ENCODE measurements around the gene APEH. TPM values are rescaled to one million over a fixed set of nuclear protein-coding genes. Genes with fewer than 3 reads are reported as not detected.

Gene APEH
- total RNA-seq, 6 experiments from 2014 or later, result 60.9 to 114 (median 90.5) TPM

DNA sequence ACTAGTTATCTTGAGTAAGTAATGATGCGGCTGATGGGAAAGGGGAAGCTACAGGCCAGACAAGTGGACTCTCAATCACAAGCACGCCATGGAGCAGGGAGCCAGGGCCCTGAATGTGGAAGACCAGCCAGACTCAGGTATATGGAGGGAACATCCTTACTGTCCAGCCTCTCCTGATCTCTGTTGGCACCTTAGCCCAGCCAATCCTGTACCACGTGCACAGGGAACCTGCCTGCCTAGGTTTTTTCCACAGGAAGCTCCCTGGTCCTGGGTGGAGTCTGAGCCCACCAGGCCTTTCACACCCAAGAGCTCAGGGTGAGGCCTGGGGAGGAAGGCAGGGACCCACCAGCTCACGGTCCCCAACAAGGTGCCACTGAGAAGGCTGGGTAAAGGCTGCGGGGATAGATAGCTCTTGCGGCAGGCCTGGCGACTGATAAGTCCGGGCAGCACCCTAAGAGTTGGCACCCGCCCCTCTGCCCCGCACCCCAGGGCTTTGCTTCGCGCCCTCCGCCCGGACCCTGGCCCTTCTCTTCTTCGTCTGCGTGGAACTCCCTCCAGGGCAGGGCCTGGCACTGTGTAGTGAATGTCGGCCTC is 933 bp upstream of the APEH start:
- H3K4me1 ChIP-seq, result peaks cover 2 to 58% (median 22%) of the 10 kb centered on the region in 4 donors
- peak overlapping the region; percentile 77 to 90 (median 86) for H3K27ac ChIP-seq
- 0% methylated on average over 1 of the region's 17 CpGs for WGBS (ENCODE audit: insufficient coverage, low coverage, low lambda C conversion rate, missing lambda C conversion rate)
- H3K4me3 ChIP-seq, result peak overlapping the region; percentile 75 to 86 (median 84)
- ATAC-seq (peak; percentile 0 to 7 (median 0)), DNase-seq (no peak)
- TF ChIP-seq POLR2A (IDR thresholded peaks at IDR 0.05), result no peak
- TF ChIP-seq, protein P1, sequence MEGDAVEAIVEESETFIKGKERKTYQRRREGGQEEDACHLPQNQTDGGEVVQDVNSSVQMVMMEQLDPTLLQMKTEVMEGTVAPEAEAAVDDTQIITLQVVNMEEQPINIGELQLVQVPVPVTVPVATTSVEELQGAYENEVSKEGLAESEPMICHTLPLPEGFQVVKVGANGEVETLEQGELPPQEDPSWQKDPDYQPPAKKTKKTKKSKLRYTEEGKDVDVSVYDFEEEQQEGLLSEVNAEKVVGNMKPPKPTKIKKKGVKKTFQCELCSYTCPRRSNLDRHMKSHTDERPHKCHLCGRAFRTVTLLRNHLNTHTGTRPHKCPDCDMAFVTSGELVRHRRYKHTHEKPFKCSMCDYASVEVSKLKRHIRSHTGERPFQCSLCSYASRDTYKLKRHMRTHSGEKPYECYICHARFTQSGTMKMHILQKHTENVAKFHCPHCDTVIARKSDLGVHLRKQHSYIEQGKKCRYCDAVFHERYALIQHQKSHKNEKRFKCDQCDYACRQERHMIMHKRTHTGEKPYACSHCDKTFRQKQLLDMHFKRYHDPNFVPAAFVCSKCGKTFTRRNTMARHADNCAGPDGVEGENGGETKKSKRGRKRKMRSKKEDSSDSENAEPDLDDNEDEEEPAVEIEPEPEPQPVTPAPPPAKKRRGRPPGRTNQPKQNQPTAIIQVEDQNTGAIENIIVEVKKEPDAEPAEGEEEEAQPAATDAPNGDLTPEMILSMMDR (IDR thresholded peaks at IDR 0.05), result no peak
- intact Hi-C loops (cut with DNase I), result loop anchor here in 1 of 2 donors (5.0 kb wide), 1 partner anchor 131 kb away; no protein-coding TSS in a partner anchor
- no peaks in the 10 kb centered on the region for H3K27me3 ChIP-seq
- H3K9me3 ChIP-seq, result no peaks in the 10 kb centered on the region
- H3K36me3 ChIP-seq, result peaks cover 0 to 20% (median 9%) of the 10 kb centered on the region in 4 donors

DNA sequence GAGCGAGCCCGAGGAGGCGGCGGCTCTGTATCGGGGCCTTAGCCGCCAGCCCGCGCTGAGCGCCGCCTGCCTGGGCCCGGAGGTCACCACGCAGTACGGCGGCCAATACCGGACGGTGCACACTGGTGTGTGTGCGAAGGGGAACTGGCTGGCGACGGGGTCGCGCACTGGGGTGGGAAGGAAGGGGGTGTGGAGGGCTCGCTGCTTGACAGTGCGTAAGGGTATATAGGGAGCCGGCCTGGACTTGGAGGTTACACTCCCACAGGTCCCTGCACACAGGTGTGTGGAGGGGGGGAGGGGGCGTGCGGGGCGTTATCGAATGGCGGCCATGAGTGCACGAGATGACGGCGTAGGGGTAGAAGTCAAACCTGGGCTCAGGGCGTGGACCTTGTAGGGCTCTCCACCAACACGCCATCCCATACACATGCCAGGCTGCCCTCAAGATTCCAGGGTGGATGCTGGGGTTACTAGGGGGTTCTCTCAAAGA is 389 bp downstream of the APEH start:
- Histone ChIP-seq H3K27ac (peak overlapping the region; percentile 16 to 90 (median 86)), H3K4me3 (peak overlapping the region; percentile 75 to 86 (median 84)), H3K36me3 (peaks cover 0 to 33% (median 14%) of the 10 kb centered on the region in 4 donors), H3K9me3 (no peaks in the 10 kb centered on the region), H3K27me3 (no peaks in the 10 kb centered on the region), H3K4me1 (peaks cover 0 to 45% (median 15%) of the 10 kb centered on the region in 4 donors)
- DNase-seq (peak in 1 of 3 donors; percentile 64), ATAC-seq (peak in 3 of 4 donors; percentile 0 to 1 (median 0))
- TF ChIP-seq, protein P1 (IDR thresholded peaks at IDR 0.05), result no peak
- intact Hi-C loops (cut with DNase I), result loop anchor here in 1 of 2 donors (5.0 kb wide), 1 partner anchor 132 kb away; no protein-coding TSS in a partner anchor
- WGBS (ENCODE audit: insufficient coverage, low coverage, low lambda C conversion rate, missing lambda C conversion rate), result under 1% methylated on average over 26 of the region's 34 CpGs

DNA sequence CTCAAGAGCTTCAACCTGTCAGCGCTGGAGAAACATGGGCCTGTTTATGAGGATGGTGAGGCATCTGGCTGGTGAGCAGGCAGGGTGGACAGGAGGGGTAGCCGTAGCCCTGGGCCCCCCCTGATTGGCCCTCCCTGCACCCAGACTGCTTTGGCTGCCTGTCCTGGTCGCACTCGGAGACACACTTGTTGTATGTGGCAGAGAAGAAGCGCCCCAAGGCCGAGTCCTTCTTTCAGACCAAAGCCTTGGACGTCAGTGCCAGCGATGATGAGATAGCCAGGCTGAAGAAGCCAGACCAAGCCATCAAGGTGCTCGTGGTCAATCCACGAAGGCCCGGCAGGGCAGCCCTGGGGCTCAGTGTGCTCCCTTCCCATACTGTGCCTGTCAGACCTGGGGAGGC is 1.8 kb downstream of the APEH start:
- H3K4me1 ChIP-seq, result peaks cover 0 to 31% (median 8%) of the 10 kb centered on the region in 4 donors
- H3K4me3 ChIP-seq, result no peak overlapping the region
- DNase-seq (no peak), ATAC-seq (no peak)
- intact Hi-C loops (cut with DNase I), result no loop called here
- WGBS (ENCODE audit: insufficient coverage, low coverage, low lambda C conversion rate, missing lambda C conversion rate), result 100% methylated on average over 1 of the region's 11 CpGs
- H3K27ac ChIP-seq, result no peak overlapping the region
- H3K36me3 ChIP-seq, result peaks cover 0 to 45% (median 20%) of the 10 kb centered on the region in 4 donors
- H3K27me3 ChIP-seq, result no peaks in the 10 kb centered on the region
- TF ChIP-seq, protein P1 (IDR thresholded peaks at IDR 0.05), result no peak
- no peak for TF ChIP-seq POLR2A (IDR thresholded peaks at IDR 0.05)
- H3K9me3 ChIP-seq, result no peaks in the 10 kb centered on the region

DNA sequence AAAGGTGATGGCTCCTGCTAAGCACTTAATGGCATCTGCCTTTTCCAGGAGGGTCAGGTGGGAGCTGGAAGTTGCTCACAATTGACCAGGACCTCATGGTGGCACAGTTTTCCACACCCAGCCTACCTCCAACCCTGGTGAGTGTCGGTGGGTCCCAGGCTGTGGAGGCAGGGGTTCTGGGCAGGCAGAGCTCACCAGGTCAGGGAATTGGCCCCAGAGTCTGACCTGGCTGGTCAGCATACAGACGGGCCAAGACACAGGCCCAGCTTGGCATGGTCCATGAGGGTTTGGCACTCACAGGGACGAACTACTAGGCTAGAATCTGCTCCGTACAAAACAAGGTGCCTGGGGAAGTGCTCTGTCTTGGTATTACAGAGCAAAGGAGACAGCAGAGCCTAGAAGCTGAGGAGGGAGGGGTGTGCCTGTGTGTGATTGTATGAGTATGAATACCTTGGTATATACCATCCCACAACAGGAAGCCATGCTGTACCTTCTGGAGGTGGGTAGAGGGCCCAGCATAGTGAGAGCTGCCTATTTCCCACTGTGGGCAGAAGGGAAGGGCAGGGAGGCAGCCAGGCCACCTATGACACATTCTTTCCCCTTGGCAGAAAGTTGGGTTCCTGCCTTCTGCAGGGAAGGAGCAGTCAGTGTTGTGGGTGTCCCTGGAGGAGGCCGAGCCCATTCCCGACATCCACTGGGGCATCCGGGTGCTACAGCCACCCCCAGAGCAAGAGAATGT is 6.5 kb downstream of the APEH start:
- TF ChIP-seq, protein P1 (IDR thresholded peaks at IDR 0.05), result no peak
- TF ChIP-seq POLR2A (IDR thresholded peaks at IDR 0.05), result no peak
- Histone ChIP-seq H3K36me3 (peaks cover 0 to 79% (median 34%) of the 10 kb centered on the region in 4 donors), H3K27ac (no peak overlapping the region), H3K4me3 (no peak overlapping the region), H3K9me3 (no peaks in the 10 kb centered on the region), H3K4me1 (no peaks in the 10 kb centered on the region), H3K27me3 (no peaks in the 10 kb centered on the region)
- ATAC-seq (peak in 2 of 4 donors; percentile 2 to 7), DNase-seq (no peak)
- intact Hi-C loops (cut with DNase I), result no loop called here
- no CpG with 5 or more reads among the region's 7 CpGs for WGBS (ENCODE audit: insufficient coverage, low coverage, low lambda C conversion rate, missing lambda C conversion rate)
